HG03469 (cell line): ENCODE results near the gene CDR2.
"Not testable (repeated sequence)": the region's sequence is repeated elsewhere in the genome, so short reads cannot be mapped to it uniquely, and the experiment has no call there.

Experiments used
- ATAC-seq: cut with Tn5 transposase; IDR thresholded peaks from one replicate; pipeline ENCODE4 v1.9.1; 2021; ENCODE audit warnings: mild to moderate bottlenecking, moderate library complexity, moderate number of reproducible peaks; ENCODE audit not compliant: unreplicated experiment

The CDR2 gene

GRCh38 chr16:22374311-22375116 lies at the start of gene CDR2:
Gene CDR2, minus strand, starts transcription at chr16:22374619. Its CDS starts 310 bp downstream, at chr16:22374309.
- peak; percentile 75 for ATAC-seq

DNA sequence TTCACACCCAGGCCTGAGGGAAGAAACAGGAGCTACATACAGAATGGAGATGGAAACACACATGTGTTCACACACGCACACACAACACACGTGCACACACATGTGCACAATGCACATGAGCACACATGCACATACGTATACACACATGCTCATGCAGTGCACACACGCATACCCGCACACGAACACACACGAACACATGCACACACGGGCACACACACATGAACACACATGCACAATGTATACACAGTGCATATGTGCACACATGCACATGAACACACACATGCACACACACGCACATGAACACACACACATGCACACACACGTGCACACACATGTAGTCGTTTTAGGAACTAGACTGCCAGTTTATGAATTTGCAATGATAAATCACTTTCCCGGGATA lies 49.3 kb upstream of the CDR2 start:
- ATAC-seq, result no peak

GRCh38 chr16:22421136-22421535 lies 46.7 kb upstream of the CDR2 start:
- ATAC-seq, result no peak

- no peak for ATAC-seq
Observed at GRCh38 chr16:22420606-22421135, 46.3 kb upstream of the CDR2 start.

DNA sequence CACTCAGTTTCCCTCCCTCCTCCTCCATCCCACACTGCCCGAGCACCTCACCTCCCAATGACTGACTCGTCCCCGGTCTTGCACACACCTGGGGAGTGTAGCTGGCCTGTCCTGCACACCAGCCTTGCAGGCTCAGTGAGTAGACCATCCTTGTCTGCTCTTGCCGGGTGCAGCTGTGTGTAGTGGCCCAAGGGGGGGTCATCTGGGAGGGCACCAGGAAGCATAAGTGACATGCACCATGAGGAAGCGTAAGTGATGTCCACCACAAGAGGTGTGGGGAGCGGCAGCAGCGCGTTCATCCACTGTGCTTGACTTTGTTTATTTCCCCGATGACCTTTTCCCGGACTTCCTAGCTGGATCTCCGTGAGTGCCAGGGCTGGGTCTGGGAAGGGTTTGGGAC lies 45.5 kb upstream of the CDR2 start:
- no peak for ATAC-seq

- no peak for ATAC-seq
Observed at GRCh38 chr16:22418826-22419225, 44.4 kb upstream of the CDR2 start.

- not testable (repeated sequence) for ATAC-seq
Observed at GRCh38 chr16:22417798-22418197, 43.4 kb upstream of the CDR2 start.

DNA sequence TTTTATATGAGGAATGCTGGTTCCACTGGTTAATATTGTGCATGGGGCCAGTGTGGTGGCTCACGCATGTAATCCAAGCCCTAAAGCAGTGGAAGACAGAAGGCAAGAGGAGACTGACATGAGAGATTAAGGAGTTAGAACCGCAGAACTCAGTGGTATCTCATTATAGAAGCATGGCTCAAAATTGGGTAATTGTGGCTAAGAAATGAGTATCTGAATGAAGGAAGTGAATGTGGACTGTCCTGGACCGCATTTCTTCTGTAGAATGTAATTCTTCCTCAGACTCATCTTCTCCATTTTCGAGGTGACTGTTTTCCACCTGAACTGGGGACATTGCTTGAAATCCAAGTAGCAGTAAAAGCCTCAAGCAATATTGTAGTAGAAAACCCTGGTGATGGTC lies 42.6 kb upstream of the CDR2 start:
- ATAC-seq, result no peak

- ATAC-seq, result no peak
Observed at GRCh38 chr16:22413819-22414218, 39.4 kb upstream of the CDR2 start.

- no peak for ATAC-seq
Observed at GRCh38 chr16:22407486-22407885, 33.1 kb upstream of the CDR2 start.

DNA sequence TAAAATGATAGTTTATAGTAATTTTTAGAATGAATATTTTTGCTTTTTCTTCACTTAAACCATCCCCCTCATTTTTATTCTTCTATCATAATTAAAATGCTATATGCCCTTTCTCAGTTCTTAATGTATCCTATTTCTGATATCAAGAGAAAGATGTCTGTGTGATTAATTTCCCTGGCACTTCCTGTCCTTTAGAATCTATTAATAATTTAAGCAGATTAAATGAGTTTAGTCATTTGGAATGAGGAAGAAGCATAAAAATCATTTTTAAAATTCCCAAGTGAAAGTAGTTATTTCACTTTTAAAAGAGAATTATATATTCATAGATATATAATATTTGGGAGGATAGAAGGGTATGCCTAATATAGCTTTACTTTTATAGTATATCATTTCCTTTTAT lies 27.8 kb upstream of the CDR2 start:
- no peak for ATAC-seq

GRCh38 chr16:22400900-22401299 lies 26.5 kb upstream of the CDR2 start:
- no peak for ATAC-seq

GRCh38 chr16:22397931-22398330 lies 23.5 kb upstream of the CDR2 start:
- ATAC-seq, result no peak

GRCh38 chr16:22397464-22397863 lies 23.0 kb upstream of the CDR2 start:
- no peak for ATAC-seq

DNA sequence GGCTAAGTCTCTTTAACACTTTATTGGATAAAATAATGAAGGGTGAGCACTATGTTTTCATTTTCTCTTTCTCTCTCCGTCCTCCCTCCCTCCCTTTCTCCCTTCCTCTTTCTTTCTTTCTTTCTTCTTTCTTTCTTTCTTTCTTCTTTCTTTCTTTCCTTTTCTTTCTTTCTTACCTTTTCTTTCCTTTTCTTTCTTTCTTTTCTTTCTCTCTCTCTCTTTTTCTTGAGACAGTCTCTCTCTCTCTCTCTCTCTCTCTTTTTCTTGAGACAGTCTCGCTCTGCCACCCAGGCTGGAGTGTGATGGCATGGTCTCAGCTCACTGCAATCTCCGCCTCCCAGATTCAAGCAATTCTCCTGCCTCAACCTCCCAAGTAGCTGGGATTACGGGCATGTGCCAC lies 21.5 kb upstream of the CDR2 start:
- no peak for ATAC-seq

DNA sequence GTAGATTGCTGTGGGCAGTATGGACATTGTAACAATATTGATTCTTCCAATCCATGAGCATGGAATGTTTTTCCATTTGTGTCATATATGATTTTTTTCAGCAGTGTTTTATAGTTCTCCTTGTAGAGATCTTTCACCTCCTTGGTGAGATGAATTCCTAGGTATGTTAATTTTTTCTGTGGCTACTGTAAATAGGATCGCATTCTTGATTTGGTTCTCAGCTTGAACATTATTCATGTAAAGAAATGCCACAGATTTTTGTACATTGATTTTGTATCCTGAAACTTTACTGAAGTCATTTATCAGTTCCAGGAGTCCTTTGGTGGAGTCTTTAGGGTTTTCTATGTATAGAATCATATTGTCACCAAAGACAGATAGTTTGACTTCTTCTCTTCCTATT lies 19.7 kb upstream of the CDR2 start:
- no peak for ATAC-seq

GRCh38 chr16:22388101-22388644 lies 13.8 kb upstream of the CDR2 start:
- no peak for ATAC-seq

- no peak for ATAC-seq
Observed at GRCh38 chr16:22386976-22387375, 12.6 kb upstream of the CDR2 start.

DNA sequence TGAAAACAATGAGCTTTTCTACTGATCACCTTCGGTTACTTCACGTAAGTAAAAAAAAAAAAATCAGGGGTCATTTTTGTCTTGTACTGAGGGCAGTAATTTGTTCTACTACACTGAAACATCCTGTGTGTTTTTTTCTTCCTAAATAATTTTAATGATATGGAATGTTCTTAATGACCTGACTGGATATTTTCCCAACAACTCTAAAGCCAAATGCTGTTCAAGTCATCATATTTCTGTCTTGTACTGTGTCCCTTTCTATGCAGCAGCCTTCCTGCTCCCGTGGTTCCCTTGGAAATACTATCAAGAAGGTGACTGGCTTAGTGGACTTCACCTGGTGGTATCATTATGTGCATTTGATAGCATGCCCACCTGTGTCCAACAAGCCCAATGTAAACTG lies 10.8 kb upstream of the CDR2 start:
- no peak for ATAC-seq

DNA sequence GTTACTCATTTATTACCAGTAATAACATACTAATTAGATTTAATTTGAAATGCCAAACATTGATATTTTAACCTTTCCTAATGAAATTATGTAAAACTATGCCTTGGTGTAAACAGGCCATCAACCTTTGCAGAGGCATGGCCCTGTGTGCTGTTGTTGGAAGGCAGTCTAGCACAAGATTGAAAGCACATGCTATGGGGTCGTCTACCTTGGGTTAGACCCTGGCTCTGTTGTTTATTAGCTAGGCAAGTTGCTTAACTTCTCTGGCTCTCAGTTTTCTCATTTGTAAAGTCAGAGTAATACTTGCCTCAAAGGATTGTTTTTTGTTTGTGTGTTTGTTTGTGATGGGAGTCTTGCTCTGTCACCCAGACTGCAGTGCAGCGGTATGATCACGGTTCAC lies 9.4 kb upstream of the CDR2 start:
- ATAC-seq, result no peak

- no peak for ATAC-seq
Observed at GRCh38 chr16:22381392-22381791, 7.0 kb upstream of the CDR2 start.

- ATAC-seq, result no peak
Observed at GRCh38 chr16:22380529-22380928, 6.1 kb upstream of the CDR2 start.
